GM13976 (cell line): ENCODE measurements around the gene MRTFA.

Source experiments
- DNase-seq: peaks from one replicate; pipeline ENCODE4 v3.0.0; 2012; ENCODE audit warnings: low spot score
- in situ Hi-C: fragments of 300-500 bp; cut with MboI; formaldehyde crosslinking; loops from one replicate; pipeline ENCODE4 v1.12.0; 2022; ENCODE audit warnings: low sequenced_read_pairs, mixed read lengths, inconsistent platforms; ENCODE audit not compliant: unreplicated experiment
- TF ChIP-seq, protein P1 (sequence below): IDR thresholded peaks from 2 replicates; pipeline ENCODE4 v1.5.1; 2012; ENCODE audit warnings: borderline replicate concordance, mild to moderate bottlenecking; ENCODE audit not compliant: insufficient read depth; ENCODE audit errors: extremely low read depth, missing control alignments, control extremely low read depth

Gene MRTFA

DNA sequence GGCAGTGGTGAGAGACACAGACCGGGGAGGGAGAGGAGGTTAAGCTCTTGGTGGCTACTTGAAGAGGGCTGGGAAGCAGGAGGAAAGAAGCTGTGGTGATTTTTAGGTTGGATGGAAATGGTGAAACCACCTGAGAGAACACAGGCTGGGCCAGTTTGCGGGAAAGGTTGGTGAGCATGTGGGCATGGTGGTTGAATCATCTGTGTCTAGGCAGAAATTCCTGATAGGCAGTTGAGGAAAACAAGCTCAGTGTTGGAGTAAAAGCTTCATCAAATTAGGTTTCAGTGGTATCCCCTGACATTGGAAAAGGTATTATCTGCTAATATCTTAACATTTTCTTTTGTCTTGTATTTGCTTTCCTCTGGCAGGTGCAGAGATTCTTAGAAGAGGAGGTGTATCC, 270.5 kb downstream of the MRTFA start:
- TF ChIP-seq, protein P1, sequence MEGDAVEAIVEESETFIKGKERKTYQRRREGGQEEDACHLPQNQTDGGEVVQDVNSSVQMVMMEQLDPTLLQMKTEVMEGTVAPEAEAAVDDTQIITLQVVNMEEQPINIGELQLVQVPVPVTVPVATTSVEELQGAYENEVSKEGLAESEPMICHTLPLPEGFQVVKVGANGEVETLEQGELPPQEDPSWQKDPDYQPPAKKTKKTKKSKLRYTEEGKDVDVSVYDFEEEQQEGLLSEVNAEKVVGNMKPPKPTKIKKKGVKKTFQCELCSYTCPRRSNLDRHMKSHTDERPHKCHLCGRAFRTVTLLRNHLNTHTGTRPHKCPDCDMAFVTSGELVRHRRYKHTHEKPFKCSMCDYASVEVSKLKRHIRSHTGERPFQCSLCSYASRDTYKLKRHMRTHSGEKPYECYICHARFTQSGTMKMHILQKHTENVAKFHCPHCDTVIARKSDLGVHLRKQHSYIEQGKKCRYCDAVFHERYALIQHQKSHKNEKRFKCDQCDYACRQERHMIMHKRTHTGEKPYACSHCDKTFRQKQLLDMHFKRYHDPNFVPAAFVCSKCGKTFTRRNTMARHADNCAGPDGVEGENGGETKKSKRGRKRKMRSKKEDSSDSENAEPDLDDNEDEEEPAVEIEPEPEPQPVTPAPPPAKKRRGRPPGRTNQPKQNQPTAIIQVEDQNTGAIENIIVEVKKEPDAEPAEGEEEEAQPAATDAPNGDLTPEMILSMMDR: no peak
- in situ Hi-C loops: loop anchor here (25.0 kb wide), 1 partner anchor 829 kb away; the partner anchor contains the start of gene RPS19BP1

DNA sequence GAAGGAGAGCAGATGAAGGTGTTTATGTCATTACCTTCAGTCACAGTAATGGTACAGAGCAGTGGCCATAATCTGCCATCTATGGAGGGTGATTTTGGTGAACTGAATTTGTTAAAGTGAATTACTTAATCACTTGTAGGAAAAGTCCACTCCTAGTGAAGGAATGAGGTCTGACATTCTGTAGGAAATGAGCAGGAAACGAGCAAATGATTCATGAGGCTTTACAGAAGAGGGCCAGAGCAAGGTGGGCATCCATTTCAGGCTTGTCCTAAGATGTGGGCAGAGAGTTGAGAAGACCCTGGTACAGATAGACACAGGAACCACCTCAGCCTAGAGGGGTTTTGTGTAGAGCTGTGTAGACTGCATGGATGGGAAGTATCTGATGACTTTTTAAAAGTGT, 272.1 kb downstream of the MRTFA start:
- no peak for DNase-seq
- TF ChIP-seq, protein P1: no peak
- in situ Hi-C loops: loop anchor here (25.0 kb wide), 1 partner anchor 827 kb away; the partner anchor contains the start of gene RPS19BP1

More for the DNA sequence above, 270.5 kb downstream of the MRTFA start:
- no peak for DNase-seq

DNA sequence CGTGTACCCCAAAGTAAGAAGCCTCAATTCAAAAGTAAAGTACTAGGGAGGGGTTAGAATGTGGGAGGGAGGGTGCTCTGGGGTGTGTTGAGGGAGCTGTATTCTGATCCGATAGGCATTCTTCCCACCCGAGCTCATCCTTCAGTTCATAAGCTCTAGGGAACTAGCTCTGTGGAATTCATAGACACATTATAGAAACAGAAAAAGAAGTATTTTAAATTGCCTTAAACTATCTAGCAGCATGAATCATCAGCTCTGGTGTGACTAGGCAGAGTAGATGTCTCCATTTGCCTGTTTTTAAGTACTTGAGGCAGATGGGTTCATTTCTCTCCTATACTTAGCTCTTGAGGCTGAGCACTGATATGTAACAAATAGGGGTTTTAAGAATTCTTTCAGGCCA, 273.5 kb downstream of the MRTFA start:
- no peak for DNase-seq
- in situ Hi-C loops: loop anchor here (25.0 kb wide), 1 partner anchor 826 kb away; the partner anchor contains the start of gene RPS19BP1
- TF ChIP-seq, protein P1: no peak

DNA sequence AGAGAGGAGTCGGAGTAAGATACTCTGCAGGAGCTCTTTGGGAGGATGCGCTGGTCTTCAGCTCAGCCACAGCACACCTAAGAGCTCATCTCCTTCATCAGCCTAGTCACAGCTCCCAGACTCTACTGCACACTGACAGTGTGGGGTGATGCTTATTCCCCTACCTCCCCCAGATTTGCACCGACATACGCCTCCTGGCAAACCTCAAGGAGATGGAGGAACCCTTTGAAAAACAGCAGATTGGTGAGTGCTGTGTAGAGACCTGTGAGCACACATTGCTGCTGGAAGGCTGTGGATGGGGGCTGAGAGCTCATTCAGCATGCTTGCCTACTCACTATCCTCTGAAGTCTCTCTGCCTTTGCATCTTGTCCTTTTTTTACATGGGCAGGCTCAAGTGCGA, 275.4 kb downstream of the MRTFA start:
- TF ChIP-seq, protein P1: no peak
- in situ Hi-C loops: loop anchor here (25.0 kb wide), 1 partner anchor 824 kb away; the partner anchor contains the start of gene RPS19BP1
- no peak for DNase-seq
